GM18520 (cell line): ENCODE measurements around the gene TREML2.
"Not testable (repeated sequence)": the region's sequence is repeated elsewhere in the genome, so short reads cannot be mapped to it uniquely, and the experiment has no call there.

ENCODE experiments used
- ATAC-seq: cut with Tn5 transposase; IDR thresholded peaks from one replicate; pipeline ENCODE4 v1.9.1; 2021; ENCODE audit not compliant: unreplicated experiment

Gene TREML2

GRCh38 chr6:41200901-41201763 is at the start of gene TREML2:
TREML2 (minus strand) TSS chr6:41201149; CDS start chr6:41201008, 141 bp downstream.
- no peak for ATAC-seq

- no peak for ATAC-seq
These were observed 47.1 kb upstream of the TREML2 start for GRCh38 chr6:41247882-41248705.

- ATAC-seq: no peak
These were observed 46.4 kb upstream of the TREML2 start for GRCh38 chr6:41247288-41247865.

GRCh38 chr6:41246529-41246928 is 45.6 kb upstream of the TREML2 start:
- ATAC-seq: not testable (repeated sequence)

- ATAC-seq: no peak
These were observed 38.7 kb upstream of the TREML2 start for GRCh38 chr6:41239467-41240159.

GRCh38 chr6:41237128-41237527 is 36.2 kb upstream of the TREML2 start:
- ATAC-seq: no peak

- ATAC-seq: no peak
These were observed 35.3 kb upstream of the TREML2 start for GRCh38 chr6:41236276-41236675.

GRCh38 chr6:41232667-41233066 is 31.7 kb upstream of the TREML2 start:
- no peak for ATAC-seq

- no peak for ATAC-seq
These were observed 30.3 kb upstream of the TREML2 start for GRCh38 chr6:41231246-41231645.

GRCh38 chr6:41229721-41230120 is 28.8 kb upstream of the TREML2 start:
- no peak for ATAC-seq

- ATAC-seq: no peak
These were observed 27.7 kb upstream of the TREML2 start for GRCh38 chr6:41228616-41229015.

- ATAC-seq: no peak
These were observed 27.1 kb upstream of the TREML2 start, which contains the start of gene TREML4 for GRCh38 chr6:41228096-41228495. TREML4 (plus strand) TSS chr6:41228349; CDS start chr6:41228428, 79 bp downstream.

- no peak for ATAC-seq
These were observed 25.8 kb upstream of the TREML2 start for GRCh38 chr6:41226752-41227151.

- no peak for ATAC-seq
These were observed 23.9 kb upstream of the TREML2 start for GRCh38 chr6:41224800-41225199.

GRCh38 chr6:41222513-41222912 is 21.6 kb upstream of the TREML2 start:
- no peak for ATAC-seq

- no peak for ATAC-seq
These were observed 21.1 kb upstream of the TREML2 start for GRCh38 chr6:41222045-41222444.

- ATAC-seq: no peak
These were observed 15.7 kb upstream of the TREML2 start for GRCh38 chr6:41216616-41217015.

- ATAC-seq: no peak
These were observed 14.8 kb upstream of the TREML2 start for GRCh38 chr6:41215777-41216176.

GRCh38 chr6:41214559-41215238 is 13.8 kb upstream of the TREML2 start:
- ATAC-seq: no peak

GRCh38 chr6:41209547-41210320 is 8.8 kb upstream of the TREML2 start:
- ATAC-seq: no peak
